Body of pancreas (tissue), 4 donors: ENCODE data around the gene CTAGE4.
"Not testable (repeated sequence)": the region's sequence is repeated elsewhere in the genome, so short reads cannot be mapped to it uniquely, and the experiment has no call there.

Source experiments
- CTCF ChIP-seq, 7 experiments: fragments of 450-650 bp in 4 of 7; fragments of 200-600 bp in 3 of 7; sonication (generic) in 3 of 7; IDR thresholded peaks; one replicate each; pipeline ENCODE4 v1.5.1; 2016 to 2019; ENCODE audit warnings: antibody characterized with exemption in 7 of 7
- POLR2A ChIP-seq, 3 donors: fragments of 450-650 bp; IDR thresholded peaks; one replicate each; pipeline ENCODE4 v1.6.1; 2016; ENCODE audit warnings: antibody characterized with exemption in 3 of 3, mild to moderate bottlenecking in 2 of 3

- not testable (repeated sequence) for TF ChIP-seq CTCF, POLR2A (IDR thresholded peaks at IDR 0.05)
Observed at GRCh38 chr7:144193782-144194181, 10.5 kb downstream of the CTAGE4 start.
